Umbilical cord (tissue), 2 donors: Measurements from ENCODE around the gene SMC1B. TPM values are rescaled to one million over a fixed set of nuclear protein-coding genes. Genes with fewer than 3 reads are reported as not detected.
"Not testable (repeated sequence)": the region's sequence is repeated elsewhere in the genome, so short reads cannot be mapped to it uniquely, and the experiment has no call there.

ENCODE experiments used
- DNase-seq: peaks from one replicate; pipeline ENCODE4 v3.0.0-alpha.2; 2015; ENCODE audit warnings: low spot score
- total RNA-seq: library from RNA; depleted of rRNA; stranded (reverse); fragments of >200 nt; gene quantifications from one replicate; pipeline ENCODE4 v1.2.3, GENCODE V29; 2014; ENCODE audit warnings: low replicate concordance; ENCODE audit not compliant: insufficient read depth

SMC1B gene
- total RNA-seq, 1 donor from 2014 or later: 0.72 TPM

DNA sequence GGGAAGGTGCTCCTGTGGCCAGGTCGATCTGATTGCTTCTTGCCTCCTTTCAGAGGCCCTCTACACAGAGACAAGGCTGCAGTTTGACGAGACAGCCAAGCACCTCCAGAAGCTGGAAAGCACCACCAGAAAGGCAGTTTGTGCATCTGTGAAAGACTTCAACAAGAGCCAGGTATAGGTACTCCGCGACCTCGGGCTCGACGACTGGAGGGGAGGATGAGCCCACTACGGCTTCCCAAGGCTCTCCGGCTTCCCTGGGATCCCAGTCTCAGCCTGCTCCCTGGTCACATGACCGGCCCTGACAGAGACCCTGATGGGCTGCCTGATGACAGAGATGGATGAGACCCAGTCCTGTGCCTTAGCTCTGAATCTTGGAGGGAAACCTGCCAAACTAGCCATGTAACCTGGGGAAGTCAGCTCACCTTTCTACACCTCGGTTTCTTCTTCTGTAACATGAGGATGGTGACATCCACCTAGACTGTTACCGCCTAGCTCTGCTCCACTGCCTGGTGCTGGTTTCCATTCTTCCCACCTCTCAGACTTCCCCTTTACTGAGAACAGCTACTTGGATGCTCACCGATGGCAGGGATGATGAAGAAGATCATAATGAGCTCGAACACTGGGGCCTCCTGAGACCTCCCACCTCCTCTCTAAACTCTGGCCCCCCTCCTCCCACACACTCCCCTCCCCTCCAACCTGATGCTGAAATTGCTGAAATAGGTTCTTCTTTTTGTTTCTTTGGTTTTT lies 9.0 kb upstream of the SMC1B start:
- DNase-seq: no peak

DNA sequence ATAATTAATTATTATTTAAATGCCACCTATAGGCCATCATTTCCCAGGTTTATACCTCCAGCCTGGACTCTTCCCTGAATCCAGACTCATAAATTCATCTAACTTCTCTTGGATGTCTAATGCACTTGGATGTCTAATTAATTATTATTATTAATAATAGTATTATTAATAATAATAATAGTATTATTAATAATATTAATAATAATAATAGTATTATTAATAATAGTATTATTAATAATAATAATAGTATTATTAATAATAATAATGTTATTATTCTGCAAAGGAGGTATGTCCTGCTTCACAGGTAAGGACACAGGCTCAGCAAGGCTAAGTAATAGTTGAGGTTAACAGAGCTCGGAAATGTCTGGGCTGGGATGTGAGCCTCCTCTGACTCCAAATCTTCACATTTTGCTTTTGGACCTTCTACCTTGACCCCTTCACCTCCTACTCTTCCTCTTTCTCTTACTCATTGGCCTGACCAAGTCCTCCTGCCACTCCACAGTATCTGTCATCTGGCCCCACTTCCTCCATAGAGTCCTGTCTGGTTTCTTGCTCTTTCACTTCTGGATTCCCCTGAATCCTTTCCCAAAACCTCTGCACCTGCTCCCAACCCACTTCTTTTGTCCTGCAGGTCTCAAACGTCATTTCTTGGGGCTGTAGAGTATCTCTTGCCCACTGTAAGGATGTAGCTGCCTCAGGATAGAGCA lies 8.1 kb upstream of the SMC1B start:
- DNase-seq: no peak

DNA sequence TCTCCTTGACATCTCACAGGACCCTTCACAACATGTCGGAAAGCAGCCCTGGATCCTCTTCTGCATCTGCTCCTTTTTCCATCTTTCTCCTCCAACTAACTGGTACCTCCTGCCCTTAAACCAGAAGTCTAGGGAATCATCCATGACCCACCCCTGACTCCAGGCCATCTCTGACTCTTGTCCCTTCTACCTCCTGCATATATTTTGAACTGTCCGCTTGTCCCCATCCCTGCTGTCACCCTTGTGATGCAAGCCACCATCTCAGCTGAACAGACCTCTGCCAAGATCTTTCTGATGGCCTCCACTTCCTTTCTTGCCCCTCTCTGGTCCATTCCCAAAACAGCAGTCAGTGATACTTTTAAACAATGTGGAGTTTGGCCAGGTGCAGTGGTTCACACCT lies 7.1 kb upstream of the SMC1B start:
- no peak for DNase-seq

DNA sequence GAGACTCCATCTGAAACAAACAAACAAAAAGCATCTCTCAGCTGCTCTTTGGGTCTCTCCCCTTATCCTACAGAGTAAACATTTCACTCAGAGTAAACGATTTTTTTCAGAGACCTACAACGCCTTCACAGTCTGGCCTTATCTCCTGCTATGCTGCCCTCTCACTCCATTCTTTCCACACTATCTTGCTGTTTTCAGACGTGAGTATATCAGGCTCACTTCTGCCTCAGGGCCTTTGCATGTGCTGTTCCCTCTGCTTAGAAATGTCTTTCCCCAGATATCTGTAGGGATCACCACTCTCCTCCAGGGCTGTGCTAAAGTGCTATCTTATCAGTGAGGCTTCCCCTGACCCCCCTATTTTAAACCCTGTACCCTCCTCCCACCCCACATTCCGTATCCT lies 6.6 kb upstream of the SMC1B start:
- DNase-seq: no peak

DNA sequence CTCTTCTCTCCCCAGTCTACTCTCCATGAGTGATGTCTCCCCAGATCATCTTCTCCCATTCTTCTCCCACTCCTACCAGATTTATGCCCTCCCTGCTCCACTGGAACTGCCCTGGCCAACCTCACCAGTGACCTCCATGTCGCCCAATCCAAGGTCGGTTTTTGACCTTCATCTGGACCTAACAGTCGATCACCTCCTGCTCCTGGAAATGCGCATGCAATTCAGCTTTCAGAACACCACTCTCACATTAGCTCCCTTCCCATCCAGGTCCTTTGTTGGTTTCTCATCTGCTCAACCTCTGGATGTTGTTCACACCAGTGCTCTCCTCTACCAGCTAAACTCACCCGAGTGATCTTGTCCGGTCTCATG lies 5.4 kb upstream of the SMC1B start:
- DNase-seq: no peak

DNA sequence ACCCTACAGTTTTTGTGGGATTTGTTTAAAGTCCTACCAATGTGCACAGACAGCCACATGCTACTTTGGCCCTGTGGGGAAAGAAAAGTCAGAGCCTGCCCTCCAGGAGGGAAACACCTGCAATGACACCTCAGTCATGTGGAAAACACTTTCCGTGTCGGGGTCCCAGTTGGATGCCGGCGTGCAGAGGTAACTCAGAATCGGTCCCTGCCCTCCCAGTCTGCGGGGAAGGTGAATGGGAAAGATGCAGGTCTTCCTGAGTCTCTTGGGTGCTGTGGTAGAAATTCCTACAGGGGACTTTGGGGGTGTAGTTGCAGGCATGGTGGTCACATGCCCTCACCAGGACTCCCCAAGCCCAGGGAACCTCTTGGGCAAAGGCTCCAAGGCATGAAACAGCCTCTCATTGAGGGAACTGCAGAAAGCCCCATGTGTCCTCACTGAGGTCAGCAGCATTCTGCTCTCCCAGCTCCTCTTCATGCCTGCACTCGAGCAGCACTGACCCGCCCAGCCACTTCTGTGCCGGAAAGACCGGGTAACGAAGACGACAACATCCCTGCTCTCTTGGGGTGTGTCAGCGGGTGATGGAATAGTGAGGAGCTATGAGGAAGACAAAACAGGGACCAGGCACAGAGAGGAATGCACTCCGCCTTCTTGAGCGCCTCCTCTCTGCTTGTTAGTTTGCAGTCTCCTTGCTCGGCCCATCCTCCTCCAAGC lies 4.8 kb upstream of the SMC1B start:
- DNase-seq: no peak

DNA sequence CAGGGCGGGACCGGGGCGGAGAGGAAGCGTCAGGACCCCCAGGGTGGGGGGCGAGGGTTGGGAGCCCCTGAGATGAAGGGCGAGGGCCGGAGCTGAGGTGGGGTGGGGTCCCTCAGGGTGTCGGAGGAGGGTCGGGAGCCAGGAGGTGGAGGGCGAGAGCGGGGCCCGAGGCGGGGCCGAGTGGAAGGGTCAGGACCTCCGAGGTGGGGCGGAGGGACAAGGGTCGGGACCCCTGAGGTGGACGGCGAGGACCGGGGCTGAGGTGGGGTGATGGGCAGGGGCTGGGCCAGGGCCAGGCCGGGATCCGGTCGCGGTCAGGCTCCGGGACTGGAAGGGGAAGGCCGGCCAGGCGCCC lies 409 bp downstream of the SMC1B start:
- no peak for DNase-seq

DNA sequence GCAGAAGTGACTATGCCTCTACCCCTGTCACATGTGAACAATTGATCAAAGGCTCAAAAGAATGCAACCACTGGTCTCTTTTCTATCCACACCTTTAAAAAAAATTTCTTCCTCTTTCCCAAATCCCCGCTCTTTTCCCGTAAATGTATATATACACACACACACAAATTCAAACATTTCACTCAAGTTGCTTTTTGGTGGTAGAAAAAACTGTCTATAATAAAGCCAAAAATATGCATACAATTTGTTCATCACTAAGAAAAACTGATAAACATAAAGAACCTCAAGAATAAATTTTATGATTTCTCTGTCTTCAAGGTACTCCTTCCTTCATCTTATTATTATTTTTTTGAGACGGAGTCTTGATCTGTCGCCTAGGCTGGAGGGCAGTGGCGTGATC lies 5.6 kb downstream of the SMC1B start:
- no peak for DNase-seq

DNA sequence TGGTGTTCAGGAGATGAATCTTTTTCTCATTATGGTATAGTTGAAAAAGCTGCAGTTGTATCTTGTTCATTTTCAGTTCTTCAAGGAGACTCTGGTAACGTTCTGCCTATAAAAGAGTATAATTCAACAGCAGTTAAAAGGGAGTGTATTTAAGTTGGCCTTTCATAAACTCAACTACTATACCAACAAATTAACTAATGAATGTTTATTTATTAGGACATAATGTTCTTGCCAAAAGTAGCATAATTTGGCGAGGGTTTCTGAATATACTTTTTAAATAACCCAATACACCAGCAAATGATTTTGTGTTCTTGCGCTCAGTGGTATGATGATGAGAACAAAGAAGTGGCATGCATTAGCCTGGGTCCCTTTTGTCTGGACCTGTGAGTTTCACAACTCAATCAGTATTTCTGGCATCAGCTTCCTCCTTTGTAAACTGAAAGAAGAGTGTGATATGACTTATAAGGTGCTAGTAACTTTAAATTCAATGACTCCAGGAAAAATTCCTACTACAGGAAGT lies 10.9 kb downstream of the SMC1B start:
- no peak for DNase-seq

DNA sequence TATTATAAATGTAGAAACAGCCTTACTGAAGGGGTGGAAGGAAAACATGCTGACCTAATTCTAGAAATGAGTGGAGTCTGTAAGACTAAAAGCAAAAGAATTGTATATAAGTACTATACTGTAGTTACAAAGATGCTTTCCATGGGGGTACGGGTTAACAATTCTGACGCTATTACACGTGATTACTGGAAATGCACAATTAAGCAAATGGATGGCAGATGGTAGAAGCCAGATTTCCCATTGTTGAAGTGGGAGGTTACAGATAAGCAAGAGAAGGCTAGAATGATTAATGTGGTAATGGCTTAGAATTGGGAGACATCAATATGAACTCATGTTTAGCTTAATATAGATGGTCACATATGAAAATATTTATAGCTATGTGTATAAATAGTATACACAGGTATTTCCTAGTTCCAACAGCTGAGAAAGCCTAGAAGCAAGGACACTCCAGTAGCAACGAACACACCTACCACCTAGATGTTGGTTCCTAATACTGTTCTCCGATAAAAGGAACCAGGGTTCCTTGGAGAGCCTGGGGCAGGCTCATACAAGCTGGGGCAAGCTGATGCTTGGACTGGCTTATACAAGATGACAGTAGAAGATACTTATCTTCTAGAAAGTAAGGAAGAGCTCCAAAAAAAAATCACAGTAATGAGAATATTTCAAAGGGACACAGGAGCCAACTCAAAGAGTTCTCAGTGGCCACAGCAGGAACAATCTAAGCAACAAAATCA lies 13.5 kb downstream of the SMC1B start:
- DNase-seq: no peak

DNA sequence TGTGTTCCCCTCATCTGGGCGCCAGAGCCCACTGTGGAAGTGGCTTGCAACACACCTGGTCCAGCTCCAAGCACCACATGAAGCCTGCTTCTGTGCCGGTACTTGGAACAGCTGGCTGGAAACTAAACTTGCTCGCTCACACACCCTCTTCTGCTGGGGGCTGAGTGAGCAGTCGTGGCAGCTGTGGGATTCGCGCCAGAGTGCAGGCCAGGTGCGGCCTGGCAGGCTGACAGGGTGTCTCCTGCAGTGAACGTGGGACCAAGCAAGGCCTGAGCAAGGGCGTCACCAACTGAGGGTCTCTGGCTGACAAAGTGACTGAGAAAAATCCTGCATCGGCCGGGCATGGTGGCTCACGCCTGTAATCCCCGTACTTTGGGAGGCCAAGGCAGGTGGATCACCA lies 15.2 kb downstream of the SMC1B start:
- no peak for DNase-seq

DNA sequence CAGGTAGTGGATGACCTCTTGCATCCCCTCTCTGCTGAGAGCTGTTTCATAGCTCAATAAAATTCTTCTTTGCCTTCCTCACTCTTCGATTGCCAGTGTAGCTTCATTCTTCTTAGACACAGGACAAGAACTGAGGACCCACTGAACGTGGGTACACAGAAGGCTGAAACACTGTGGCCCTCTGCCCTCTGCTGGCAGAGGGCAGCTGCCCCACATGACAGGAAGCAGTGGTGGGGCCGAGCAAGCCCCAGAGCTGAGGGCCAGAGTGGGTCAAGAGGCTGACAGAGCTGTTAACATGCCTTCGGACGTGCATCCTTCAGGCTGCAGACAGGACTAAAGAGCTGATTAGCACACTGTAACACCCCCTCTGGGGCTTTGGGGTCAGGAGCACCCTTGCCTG lies 15.6 kb downstream of the SMC1B start:
- no peak for DNase-seq

DNA sequence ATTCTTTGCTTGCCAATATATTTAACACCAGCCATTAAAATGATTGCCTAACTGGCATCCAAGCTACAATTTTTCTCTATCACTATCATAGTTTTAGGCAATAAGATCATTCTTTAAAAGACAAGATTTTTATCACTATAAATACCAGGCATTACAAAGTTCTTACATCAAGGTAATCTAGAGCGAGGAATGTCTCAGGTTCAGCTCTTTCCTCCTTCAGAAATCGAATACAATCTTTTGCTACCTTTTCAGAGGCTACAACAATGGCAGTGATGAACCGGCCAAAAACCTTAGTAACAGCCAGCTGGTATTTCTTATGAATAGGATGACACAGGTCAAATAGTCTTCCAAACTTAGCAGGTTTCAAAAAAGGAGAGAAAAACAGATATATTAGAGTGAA lies 23.9 kb downstream of the SMC1B start:
- no peak for DNase-seq

DNA sequence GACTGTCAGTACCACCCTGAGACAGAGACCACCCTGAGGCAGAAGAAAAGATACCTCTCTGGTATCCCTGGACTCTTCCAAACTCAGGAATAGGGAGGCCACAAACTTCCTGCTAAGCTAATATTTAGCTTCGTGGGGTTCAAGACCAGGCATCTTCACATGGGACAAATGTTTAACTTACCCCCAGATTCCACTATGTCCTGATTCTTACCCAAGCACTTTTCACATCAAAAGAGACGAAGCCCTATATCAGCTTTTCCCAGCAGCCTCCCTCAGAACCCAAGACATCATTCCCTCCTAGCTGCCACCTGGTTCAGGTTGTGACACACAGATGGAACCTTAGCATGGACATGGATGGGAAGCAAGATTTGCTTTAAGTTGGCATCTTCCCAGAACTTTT lies 32.1 kb downstream of the SMC1B start:
- DNase-seq: no peak

DNA sequence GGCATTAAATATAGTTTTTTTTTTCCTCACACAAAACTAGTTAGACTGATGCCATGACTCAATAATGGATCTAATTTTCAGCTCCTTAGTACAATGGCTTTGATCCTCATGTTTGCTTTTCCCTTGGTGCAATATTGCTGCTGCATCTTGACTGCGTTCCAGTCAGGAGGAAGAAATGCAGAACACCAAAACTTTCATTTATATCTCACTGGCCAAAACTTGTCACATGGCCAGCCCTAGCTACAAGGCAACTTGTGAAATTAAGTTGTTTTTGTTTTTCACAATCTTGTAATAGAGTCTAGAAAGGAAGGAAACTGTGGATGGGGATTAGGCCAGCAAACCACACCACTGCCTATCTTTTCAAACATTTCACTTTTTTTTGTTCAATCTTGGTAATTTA lies 36.7 kb downstream of the SMC1B start:
- DNase-seq: no peak

DNA sequence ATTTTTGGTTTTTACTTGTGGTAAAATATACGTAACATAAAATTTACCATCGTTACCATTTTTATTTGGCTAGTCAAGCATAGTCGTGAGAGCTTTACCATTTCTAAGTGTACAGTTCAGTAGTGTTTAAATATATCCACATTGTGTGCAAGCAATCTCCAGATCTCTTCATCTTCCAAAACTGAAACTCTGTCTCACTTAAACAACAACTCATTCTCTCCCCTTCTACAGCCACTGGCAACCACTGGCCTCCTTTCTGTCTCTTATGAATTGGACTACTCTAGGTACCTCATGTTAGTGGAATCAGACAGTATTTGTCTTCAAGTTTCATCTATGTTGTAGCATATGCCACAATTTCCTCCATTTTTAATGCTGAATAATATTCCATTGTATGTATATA lies 37.4 kb downstream of the SMC1B start:
- no peak for DNase-seq

DNA sequence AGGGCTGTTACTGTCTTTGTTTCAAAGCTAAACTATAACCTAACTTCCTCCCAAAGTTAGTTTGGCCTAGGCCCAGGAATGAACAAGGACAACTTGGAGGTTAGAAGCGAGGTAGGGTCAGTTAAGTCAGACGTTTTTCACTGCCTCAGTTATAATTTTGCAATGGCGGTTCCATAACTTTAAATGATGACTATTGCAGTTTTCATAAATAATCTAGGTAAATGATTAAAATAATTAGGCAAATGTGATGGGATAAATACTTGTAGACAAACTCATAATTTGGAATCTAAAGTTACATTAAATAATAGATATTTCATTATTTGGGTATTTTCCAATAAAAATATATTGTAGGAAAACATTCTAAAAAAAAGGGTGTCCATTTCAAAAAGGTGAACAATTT lies 39.8 kb downstream of the SMC1B start:
- DNase-seq: not testable (repeated sequence)

DNA sequence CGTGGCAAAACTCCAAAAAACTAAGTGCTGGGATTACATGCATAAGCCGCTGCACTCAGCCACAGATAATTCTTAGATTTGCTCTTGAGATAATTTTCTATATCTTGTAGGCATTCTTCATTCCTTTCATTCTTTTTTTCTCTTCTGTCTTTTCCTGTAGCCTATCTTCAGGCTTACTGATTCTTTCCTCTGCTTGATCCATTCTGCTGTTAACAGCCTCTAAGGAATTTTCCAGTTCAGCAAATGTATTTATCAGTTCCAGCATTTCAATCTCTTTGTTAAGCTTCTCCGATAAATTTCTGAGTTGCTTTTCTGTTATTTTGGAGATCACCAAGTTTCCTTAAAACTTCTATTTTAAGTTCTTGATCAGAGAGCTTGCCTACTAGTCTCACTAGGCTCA lies 46.7 kb downstream of the SMC1B start:
- no peak for DNase-seq

DNA sequence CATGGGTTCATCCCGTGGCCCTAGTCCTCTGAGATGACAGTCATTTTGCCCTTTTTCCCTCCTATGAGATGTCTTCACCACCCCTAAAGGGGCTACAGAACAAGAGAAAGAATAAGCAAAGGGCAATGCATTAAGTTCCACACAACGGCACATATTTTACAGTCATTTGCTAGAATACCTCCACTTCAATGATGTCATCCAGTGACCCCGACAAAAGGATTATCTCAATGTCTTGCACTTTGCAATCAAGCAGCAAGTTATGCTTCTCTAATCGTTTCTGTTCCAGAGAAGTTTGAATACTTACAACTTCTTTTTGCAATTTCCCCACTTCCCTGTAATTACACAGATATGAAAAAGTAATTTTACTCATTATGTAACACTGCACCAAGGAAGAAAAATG lies 53.8 kb downstream of the SMC1B start:
- no peak for DNase-seq

DNA sequence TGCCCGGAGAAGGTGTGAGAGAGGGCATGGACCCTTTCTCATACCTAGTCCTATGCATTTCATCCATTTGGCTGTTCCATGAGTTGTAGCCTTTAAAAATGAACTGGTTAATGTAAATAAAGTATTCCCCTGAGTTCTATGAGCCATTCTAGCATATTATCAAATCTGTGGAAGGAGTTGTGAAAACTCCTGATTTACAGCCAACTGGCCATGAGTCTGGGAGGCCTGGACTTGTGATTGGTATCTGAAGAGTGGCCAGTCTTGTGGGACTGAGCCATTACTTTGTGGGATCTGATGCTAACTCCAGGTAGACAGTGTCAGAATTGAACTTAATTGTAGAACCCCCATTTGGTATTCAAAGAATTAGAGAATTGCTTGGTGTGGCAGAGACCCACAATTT lies 55.3 kb downstream of the SMC1B start:
- DNase-seq: no peak

DNA sequence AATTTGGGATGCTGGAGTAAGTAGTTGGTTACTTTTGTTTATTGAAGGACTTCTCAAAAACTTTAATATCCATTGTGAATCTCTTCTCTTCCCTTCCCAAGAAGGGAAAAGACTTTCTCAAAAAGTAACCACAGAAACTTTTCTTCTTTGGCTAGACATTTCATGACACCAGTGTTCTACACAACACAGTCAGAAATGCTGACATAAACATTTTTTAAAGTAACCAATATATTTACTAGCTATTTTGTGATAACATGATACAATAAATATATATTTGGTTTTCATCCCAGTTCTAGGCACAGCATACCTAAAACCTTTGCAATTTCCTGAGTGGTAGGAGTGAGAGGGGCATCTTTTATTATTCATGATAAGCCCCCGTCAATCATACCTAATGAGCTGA lies 55.9 kb downstream of the SMC1B start:
- DNase-seq: no peak

DNA sequence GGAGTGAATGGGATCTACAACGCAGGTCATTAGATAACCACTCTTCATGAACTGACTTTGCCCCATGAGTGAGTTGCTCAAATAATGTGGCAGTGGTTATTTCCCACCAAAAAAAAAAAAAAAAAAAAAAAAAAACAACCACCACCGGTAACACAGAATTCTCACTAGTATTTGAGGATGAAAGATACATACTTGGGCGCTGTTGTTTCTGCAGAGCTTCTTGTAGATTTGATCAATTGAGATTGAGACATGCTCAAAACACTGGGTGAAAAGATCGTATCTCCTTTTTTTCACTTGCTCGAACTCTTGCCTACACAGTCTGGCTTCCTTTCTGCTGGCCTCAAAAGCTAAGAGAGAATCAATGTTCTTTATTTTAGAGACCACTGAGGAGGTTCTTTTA lies 59.6 kb downstream of the SMC1B start:
- no peak for DNase-seq
